Aorta (tissue), 5 donors: ENCODE results near the gene ZFAND2B. TPM values are rescaled to one million over a fixed set of nuclear protein-coding genes. Genes with fewer than 3 reads are reported as not detected.

Experiments
- ATAC-seq: fragments of 200-7000 bp; cut with Tn5 transposase; one replicate; pipeline ENCODE4 v1.9.1; 2022; ENCODE audit warnings: moderate library complexity; ENCODE audit not compliant: low FRiP score
- DNase-seq, 2 donors: peaks; one replicate each; pipeline ENCODE4 v3.0.0-alpha.2; 2020
- H3K27ac ChIP-seq, 2 donors: one replicate each; pipeline ENCODE4 v1.5.1; 2013; ENCODE audit warnings: low read length in 2 of 2, mild to moderate bottlenecking in 2 of 2, moderate library complexity in 2 of 2, control low read depth in 1 of 2, inconsistent platforms in 1 of 2, low read depth in 1 of 2
- H3K27me3 ChIP-seq, 2 donors: one replicate each; pipeline ENCODE4 v1.6.1; 2013; ENCODE audit warnings: control low read depth in 1 of 2, low read length in 1 of 2, mild to moderate bottlenecking in 1 of 2, moderate library complexity in 1 of 2; ENCODE audit not compliant: insufficient read depth in 2 of 2, control insufficient read depth in 1 of 2
- H3K36me3 ChIP-seq, 2 donors: one replicate each; pipeline ENCODE4 v1.6.1; 2013; ENCODE audit warnings: control low read depth in 1 of 2, low read length in 1 of 2, mild to moderate bottlenecking in 1 of 2; ENCODE audit not compliant: insufficient read depth in 2 of 2, control insufficient read depth in 1 of 2
- H3K4me1 ChIP-seq, 2 donors: one replicate each; pipeline ENCODE4 v1.6.1; 2013; ENCODE audit warnings: low read length in 2 of 2, control low read depth in 1 of 2, mild to moderate bottlenecking in 1 of 2, moderate library complexity in 1 of 2; ENCODE audit not compliant: insufficient read depth in 2 of 2, control insufficient read depth in 1 of 2
- H3K4me3 ChIP-seq, 2 donors: one replicate each; pipeline ENCODE4 v1.5.1; 2013; ENCODE audit warnings: low read length in 2 of 2, control low read depth in 1 of 2, mild to moderate bottlenecking in 1 of 2
- H3K9me3 ChIP-seq: one replicate; pipeline ENCODE4 v1.6.1; 2013; ENCODE audit warnings: mild to moderate bottlenecking, low read length; ENCODE audit not compliant: control insufficient read depth
- WGBS, 2 donors: extraction: QIAGEN DNeasy Blood & Tissue Kit; methylation state at CpG; one replicate each; pipeline ENCODE4 v1.1.7; 2013; 5-methylcytosine and 5-hydroxymethylcytosine counted together
- intact Hi-C, 2 donors: fragments of 100-400 bp; cut with DNase I; formaldehyde crosslinking; loops; one replicate each; pipeline versions ENCODE4 v1.14.2 to v1.15.0; 2022
- polyA plus RNA-seq, 2 donors: library from polyadenylated mRNA; stranded (reverse); fragments of 200-250 nt; gene quantifications; one replicate each; pipeline ENCODE4 v1.2.3, GENCODE V29; 2013
- total RNA-seq, 2 donors: library from RNA; stranded (reverse); fragmentation: NEBNext Ultra II Directional; extraction: Animal tissue kit (Norgen Biotek cat#: 25700); gene quantifications; one replicate each; pipeline ENCODE4 v1.2.1, GENCODE V29; 2021
- donor health status: healthy with polysubstance abuse.
- donor health status: Bipolar disorder and iron deficiency.
- donor health status: DM: no; HTN: no; CAD: no.
- donor health status: DM: no; HTN: no; CAD: no.
- donor health status: DM: yes; HTN: yes; CAD: no.

ZFAND2B gene
- total and polyA plus RNA-seq, 4 donors, result 30.2 to 73.4 (median 42.1) TPM

- no peaks in the 10 kb centered on the region for H3K4me1 ChIP-seq
- no peak overlapping the region for H3K4me3 ChIP-seq
- no peaks in the 10 kb centered on the region for H3K27me3 ChIP-seq
- ATAC-seq (no peak), DNase-seq (no peak)
- intact Hi-C loops, result loop anchor here in 1 of 2 donors (2.0 kb wide), 3 partner anchors 33 to 59 kb away; partner anchors contain the start of genes CNPPD1, NHEJ1, TUBA4A and TUBA4B
- WGBS, 2 donors, result 85 to 86% methylated on average over 18 of the region's 18 CpGs
- peaks cover 0 to 10% of the 10 kb centered on the region in 2 donors for H3K36me3 ChIP-seq
- no peaks in the 10 kb centered on the region for H3K9me3 ChIP-seq
- peak overlapping the region in 1 of 2 donors; percentile 73 for H3K27ac ChIP-seq
These were observed 13.4 kb downstream of the ZFAND2B start for GRCh38 chr2:219219784-219220532.

DNA sequence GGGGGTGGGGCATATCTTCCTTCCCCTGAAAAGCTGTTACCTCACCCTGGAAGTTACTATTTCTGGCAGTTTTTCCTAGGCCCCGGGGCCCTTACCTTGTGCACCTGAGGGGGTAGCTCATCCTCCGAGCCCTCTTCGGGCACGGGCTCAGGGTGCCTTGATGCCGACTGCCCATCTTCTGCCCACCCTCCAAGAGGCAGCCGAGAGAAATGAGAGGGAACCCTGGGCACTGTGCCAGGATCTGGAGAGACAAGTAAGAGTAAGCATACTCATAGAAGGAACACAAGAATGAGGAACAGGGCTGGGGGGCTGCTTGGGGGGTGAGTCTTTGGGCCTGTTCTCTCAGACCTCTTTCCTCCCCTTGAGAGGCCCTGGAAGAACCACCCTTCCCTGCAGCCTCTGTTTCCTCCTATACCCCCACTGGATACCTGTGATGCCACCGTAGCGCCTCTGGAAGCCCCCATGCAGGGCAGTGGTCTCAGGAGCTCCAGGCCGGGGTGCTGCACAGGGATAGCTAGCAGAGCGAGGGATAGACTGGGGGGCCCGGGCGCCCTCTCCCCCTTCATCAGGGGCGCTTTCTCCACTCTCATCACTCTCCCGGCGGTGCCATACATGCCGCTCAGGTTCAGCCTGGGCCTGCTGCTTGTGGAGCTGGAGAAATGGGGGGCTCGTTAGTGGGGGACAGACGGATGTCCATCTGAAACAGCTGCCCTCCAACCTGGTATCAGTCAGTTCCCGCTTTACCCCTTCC, 14.2 kb downstream of the ZFAND2B start:
- DNase-seq, result no peak

DNA sequence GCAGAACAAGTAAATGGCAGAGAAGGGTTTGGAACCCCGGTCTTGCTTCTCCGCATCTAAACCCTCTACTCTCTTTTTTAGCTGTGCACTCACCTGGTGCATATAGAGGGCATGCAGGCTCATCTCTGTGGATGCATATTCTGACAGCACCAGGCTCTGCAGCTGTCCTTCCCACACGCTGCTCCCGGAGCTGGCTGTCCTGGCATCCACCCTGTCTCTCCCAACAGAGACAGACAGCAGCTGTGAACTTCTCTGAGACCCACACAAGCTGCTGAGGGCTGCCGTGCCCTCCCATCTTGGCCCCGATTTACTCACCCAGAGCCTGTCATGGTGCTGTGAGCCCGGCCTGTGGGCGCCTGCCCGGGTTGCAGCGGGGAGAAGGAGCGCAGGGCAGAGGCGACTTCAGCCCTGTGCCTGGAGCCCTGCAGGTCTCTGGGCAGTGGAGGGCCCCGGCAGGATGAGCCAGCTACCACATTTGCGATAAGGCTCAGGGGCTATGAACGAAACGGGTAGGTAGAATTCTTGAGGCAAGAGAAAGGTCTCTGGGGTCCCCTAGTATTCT, 15.5 kb downstream of the ZFAND2B start:
- Histone ChIP-seq H3K4me3 (no peak overlapping the region), H3K27ac (no peak overlapping the region), H3K9me3 (no peaks in the 10 kb centered on the region), H3K36me3 (peaks cover 0 to 10% of the 10 kb centered on the region in 2 donors), H3K4me1 (no peaks in the 10 kb centered on the region), H3K27me3 (no peaks in the 10 kb centered on the region)
- DNase-seq (no peak), ATAC-seq (no peak)
- WGBS, 2 donors, result 93 to 94% methylated on average over 16 of the region's 16 CpGs
- intact Hi-C loops, result no loop called here

More for the DNA sequence above, 14.2 kb downstream of the ZFAND2B start:
- Histone ChIP-seq H3K9me3 (no peaks in the 10 kb centered on the region), H3K36me3 (peaks cover 0 to 10% of the 10 kb centered on the region in 2 donors), H3K27me3 (no peaks in the 10 kb centered on the region), H3K27ac (no peak overlapping the region), H3K4me1 (no peaks in the 10 kb centered on the region), H3K4me3 (no peak overlapping the region)
- ATAC-seq, result no peak
- intact Hi-C loops, result no loop called here
- WGBS, 2 donors, result 87 to 90% methylated on average over 19 of the region's 19 CpGs

GRCh38 chr2:219223831-219224610, 17.4 kb downstream of the ZFAND2B start:
- no peak overlapping the region for H3K4me3 ChIP-seq
- peaks cover 0 to 4% of the 10 kb centered on the region in 2 donors for H3K4me1 ChIP-seq
- ATAC-seq (no peak), DNase-seq (no peak)
- no peak overlapping the region for H3K27ac ChIP-seq
- intact Hi-C loops, result no loop called here
- H3K36me3 ChIP-seq, result peaks cover 0 to 10% of the 10 kb centered on the region in 2 donors
- no peaks in the 10 kb centered on the region for H3K27me3 ChIP-seq
- H3K9me3 ChIP-seq, result no peaks in the 10 kb centered on the region
- WGBS, 2 donors, result 93% methylated on average over 31 of the region's 31 CpGs

- peaks cover 0 to 4% of the 10 kb centered on the region in 2 donors for H3K4me1 ChIP-seq
- 87 to 94% methylated on average over 3 of the region's 3 CpGs for WGBS, 2 donors
- no peaks in the 10 kb centered on the region for H3K9me3 ChIP-seq
- intact Hi-C loops, result loop anchor here in 1 of 2 donors (5.0 kb wide), 1 partner anchor 48 kb away; the partner anchor contains the start of genes CNPPD1 and RETREG2
- peaks cover 0 to 10% of the 10 kb centered on the region in 2 donors for H3K36me3 ChIP-seq
- ATAC-seq, result no peak
- no peaks in the 10 kb centered on the region for H3K27me3 ChIP-seq
- no peak overlapping the region for H3K27ac ChIP-seq
- H3K4me3 ChIP-seq, result no peak overlapping the region
- no peak for DNase-seq
These were observed 18.8 kb downstream of the ZFAND2B start for GRCh38 chr2:219225350-219225749.

- intact Hi-C loops, result loop anchor here in 1 of 2 donors (5.0 kb wide), 1 partner anchor 51 kb away; the partner anchor contains the start of genes CNPPD1 and RETREG2
- WGBS, 2 donors, result 49 to 53% methylated on average over 7 of the region's 7 CpGs
- Histone ChIP-seq H3K36me3 (peaks cover 0 to 4% of the 10 kb centered on the region in 2 donors), H3K27me3 (no peaks in the 10 kb centered on the region), H3K4me1 (peaks cover 0 to 4% of the 10 kb centered on the region in 2 donors), H3K9me3 (no peaks in the 10 kb centered on the region), H3K27ac (no peak overlapping the region), H3K4me3 (peak overlapping the region; percentile 49 to 82)
- ATAC-seq, result no peak
- DNase-seq, result peak in 1 of 2 donors; percentile 63
These were observed 21.7 kb downstream of the ZFAND2B start for GRCh38 chr2:219228041-219228910.

DNA sequence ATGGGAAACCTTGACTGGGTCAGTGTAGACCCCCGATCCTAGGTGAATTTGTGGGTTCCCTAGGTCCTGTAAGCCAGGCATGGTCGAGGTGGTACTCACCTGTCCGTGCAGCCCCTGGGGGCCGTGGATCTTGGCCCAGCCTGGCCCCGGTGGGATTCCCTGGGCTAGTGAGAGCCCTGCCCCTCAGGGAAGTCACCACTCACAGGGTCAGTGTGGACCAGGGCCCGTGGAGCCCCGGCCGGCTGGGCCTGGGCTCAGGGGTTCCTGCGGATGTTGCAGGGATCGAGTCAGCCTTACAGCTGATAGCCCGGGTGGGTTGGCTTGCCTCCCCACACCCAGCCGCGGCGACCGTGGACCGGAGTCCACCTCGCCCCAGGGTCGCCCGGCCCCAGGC, 22.3 kb downstream of the ZFAND2B start:
- H3K9me3 ChIP-seq, result no peaks in the 10 kb centered on the region
- peak overlapping the region; percentile 49 to 82 for H3K4me3 ChIP-seq
- peak overlapping the region; percentile 15 to 90 for H3K27ac ChIP-seq
- intact Hi-C loops, result loop anchor here in 1 of 2 donors (1.0 to 5.0 kb wide), 2 partner anchors 50 to 52 kb away; partner anchors contain the start of genes CNPPD1, DNAJB2 and RETREG2
- 2% methylated on average over 9 to 19 of the region's 19 CpGs for WGBS, 2 donors
- no peaks in the 10 kb centered on the region for H3K27me3 ChIP-seq
- H3K4me1 ChIP-seq, result peaks cover 0 to 4% of the 10 kb centered on the region in 2 donors
- peak; percentile 6 for ATAC-seq
- H3K36me3 ChIP-seq, result peaks cover 2 to 4% of the 10 kb centered on the region in 2 donors
- no peak for DNase-seq
